GM12878 (cell line): ENCODE results near the gene STX4. TPM values are rescaled to one million over a fixed set of nuclear protein-coding genes. Genes with fewer than 3 reads are reported as not detected.

Experiments
- ATAC-seq: fragments of 200-7000 bp; cut with Tn5 transposase; 3 replicates; pipeline ENCODE4 v1.9.1; 2020; ENCODE audit warnings: mild to moderate bottlenecking, moderate library complexity
- BruUV-seq: library from RNA; stranded (reverse); fragments of 400-500 nt; replicated peaks from 2 replicates; lab custom pipeline; 2021; lab: Mats Ljungman, UMichigan
- CTCF ChIA-PET: fragments of 300-600 bp; sonication (Branson Sonifier 250); formaldehyde crosslinking; extraction: SDS; loops from one replicate; lab custom pipeline; 2021; ENCODE audit warnings: inconsistent platforms; lab: Yijun Ruan, JAX
- POLR2A ChIA-PET: fragments of 350-600 bp; formaldehyde crosslinking; extraction: SDS; loops from one replicate; lab custom pipeline; 2021; ENCODE audit warnings: inconsistent platforms; lab: Charles Lee
- RAD21 ChIA-PET: fragments of 300-600 bp; sonication (Branson Sonifier 250); formaldehyde crosslinking; loops from one replicate; lab custom pipeline; 2023; ENCODE audit warnings: antibody characterized with exemption; ENCODE audit not compliant: unreplicated experiment; lab: Charles Lee
- SMC1A ChIA-PET: fragments of 300-600 bp; sonication (Branson Sonifier 250); formaldehyde crosslinking; loops from one replicate; lab custom pipeline; 2023; ENCODE audit not compliant: unreplicated experiment, uncharacterized antibody; lab: Charles Lee
- DNase-seq: peaks from one replicate; pipeline ENCODE4 v3.0.0-alpha.2; 2011; ENCODE audit warnings: low read depth, low spot score
- FAIRE-seq: peaks from 3 replicates; lab custom pipeline; 2011; peaks lifted over from hg19 to GRCh38; lab: Jason Lieb, UNC
- H2AFZ ChIP-seq: 2 replicates; pipeline ENCODE4 v1.6.0; 2011; ENCODE audit warnings: low read depth, low read length, control low read depth; ENCODE audit not compliant: control insufficient read depth
- H3K27ac ChIP-seq: 2 replicates; pipeline ENCODE4 v1.5.1; 2011; ENCODE audit warnings: control low read depth; ENCODE audit not compliant: control insufficient read depth, insufficient read depth
- H3K27me3 ChIP-seq, 2 experiments: replicated peaks in 1 of 2; 2 replicates each; pipeline versions ENCODE4 v1.6.0 to v1.6.1; 2011; ENCODE audit warnings: low read length in 1 of 2; ENCODE audit not compliant: control insufficient read depth in 2 of 2, insufficient read depth in 2 of 2
- H3K36me3 ChIP-seq, 2 experiments: 2 replicates each; pipeline ENCODE4 v1.5.1; 2011; ENCODE audit warnings: low read length in 1 of 2; ENCODE audit not compliant: control insufficient read depth in 2 of 2, insufficient read depth in 2 of 2
- H3K4me1 ChIP-seq: 2 replicates; pipeline ENCODE4 v1.6.1; 2011; ENCODE audit warnings: mild to moderate bottlenecking, low read length, moderate library complexity, mixed read lengths; ENCODE audit not compliant: control insufficient read depth, insufficient read depth
- H3K4me2 ChIP-seq: 2 replicates; pipeline ENCODE4 v1.6.0; 2011; ENCODE audit warnings: control low read depth; ENCODE audit not compliant: control insufficient read depth, insufficient read depth
- H3K4me3 ChIP-seq: fragments of 200-600 bp; sonication (generic); 2 replicates; pipeline ENCODE4 v1.5.1; 2016
- H3K79me2 ChIP-seq: 2 replicates; pipeline ENCODE4 v1.6.0; 2011; ENCODE audit warnings: low read length; ENCODE audit not compliant: control insufficient read depth, insufficient read depth
- H3K9ac ChIP-seq: 2 replicates; pipeline ENCODE4 v1.8.0; 2011; ENCODE audit warnings: low read length, control low read depth, mixed read lengths; ENCODE audit not compliant: control insufficient read depth, insufficient read depth
- H3K9me3 ChIP-seq: replicated peaks from 3 replicates; pipeline ENCODE4 v1.5.1; 2011; ENCODE audit warnings: mild to moderate bottlenecking, low read length; ENCODE audit not compliant: control insufficient read depth, insufficient read depth
- H4K20me1 ChIP-seq: 2 replicates; pipeline ENCODE4 v1.6.0; 2011; ENCODE audit not compliant: control insufficient read depth, insufficient read depth
- CHD1 ChIP-seq: IDR thresholded peaks from 2 replicates; pipeline ENCODE4 v1.6.1; 2012; ENCODE audit warnings: low read depth, low read length, improper control_type of control experiment
- EGR1 ChIP-seq, 2 experiments: IDR thresholded peaks; 1 replicate in 1 of 2; 2 replicates in 1 of 2; pipeline ENCODE4 v1.6.1; 2011 to 2012; ENCODE audit warnings: low read depth in 2 of 2, low read length in 2 of 2, borderline replicate concordance in 1 of 2, mild to moderate bottlenecking in 1 of 2, moderate library complexity in 1 of 2
- ETV6 ChIP-seq, 2 experiments: fragments of 450-650 bp in 1 of 2; IDR thresholded peaks in 1 of 2; conservative IDR thresholded peaks in 1 of 2; 2 replicates each; pipeline ENCODE4 v1.6.1; 2014; ENCODE audit warnings: antibody characterized with exemption in 1 of 2, borderline replicate concordance in 1 of 2, low read depth in 1 of 2, mild to moderate bottlenecking in 1 of 2, moderate library complexity in 1 of 2
- HDGF ChIP-seq: fragments of 450-650 bp; IDR thresholded peaks from 2 replicates; pipeline ENCODE4 v1.6.1; 2016; ENCODE audit warnings: antibody characterized with exemption
- JUNB ChIP-seq: IDR thresholded peaks from 2 replicates; pipeline ENCODE4 v1.6.1; 2016; ENCODE audit warnings: antibody characterized with exemption, mild to moderate bottlenecking
- KAT2A ChIP-seq: conservative IDR thresholded peaks from 2 replicates; pipeline ENCODE4 v1.6.1; 2011; ENCODE audit warnings: low read depth, low read length; ENCODE audit not compliant: control insufficient read depth
- MEF2A ChIP-seq: IDR thresholded peaks from 2 replicates; pipeline ENCODE4 v1.6.1; 2011; ENCODE audit warnings: low read depth, mild to moderate bottlenecking, low read length, moderate library complexity; ENCODE audit not compliant: insufficient read depth
- NR2C1 ChIP-seq: fragments of 450-650 bp; IDR thresholded peaks from 2 replicates; pipeline ENCODE4 v1.6.1; 2017; ENCODE audit warnings: antibody characterized with exemption, mild to moderate bottlenecking, moderate library complexity
- SUZ12 ChIP-seq: fragments of 200-600 bp; sonication (generic); IDR thresholded peaks from one replicate; pipeline ENCODE4 v1.6.1; 2018; ENCODE audit warnings: antibody characterized with exemption, mild to moderate bottlenecking; ENCODE audit not compliant: unreplicated experiment
- TCF12 ChIP-seq: IDR thresholded peaks from 2 replicates; pipeline ENCODE4 v1.6.1; 2011; ENCODE audit warnings: low read depth, mild to moderate bottlenecking, low read length
- WGBS: methylation state at CpG from one replicate; pipeline ENCODE4 v1.1.6; 2016; ENCODE audit warnings: low lambda C conversion rate; ENCODE audit not compliant: insufficient replicate concordance, insufficient coverage; ENCODE audit errors: missing lambda C conversion rate; 5-methylcytosine and 5-hydroxymethylcytosine counted together
- in situ Hi-C: fragments of 300-500 bp; cut with MboI; formaldehyde crosslinking; loops from 9 replicates; pipeline ENCODE4 v1.14.3; 2018; ENCODE audit warnings: mixed read lengths
- intact Hi-C: fragments of 100-400 bp; cut with micrococcal nuclease; formaldehyde crosslinking; loops from one replicate; pipeline ENCODE4 v1.14.2; 2022; ENCODE audit not compliant: unreplicated experiment
- polyA plus RNA-seq, 11 experiments: library from polyadenylated mRNA; depleted of rRNA in 4 of 11; unstranded in 6 of 11; stranded (reverse) in 5 of 11; fragments of >200 nt; fragmentation: Nextera tagmentation in 4 of 11; fragmentation: Illumina TruSeq in 1 of 11; extraction: Ambion mirVana in 4 of 11; extraction: Trizol in 1 of 11; gene quantifications; 1 replicate in 1 of 11; 2 replicates in 10 of 11; pipeline versions ENCODE4 v1.2.1 to v1.2.3, GENCODE V29; 2011 to 2016; ENCODE audit warnings: inconsistent platforms in 2 of 11, missing spikeins in 2 of 11, low read depth in 1 of 11
- total RNA-seq, 4 experiments: library from RNA; depleted of rRNA in 3 of 4; stranded (reverse); fragments of >200 nt in 3 of 4; fragmentation: Illumina TruSeq in 1 of 4; extraction: Trizol in 1 of 4; gene quantifications; 2 replicates each; pipeline versions ENCODE4 v1.2.1 to v1.2.3, GENCODE V29; 2013 to 2021
- TF ChIP-seq, protein P1 (sequence below): fragments of 450-650 bp; IDR thresholded peaks from 2 replicates; pipeline ENCODE4 v1.6.1; 2014; ENCODE audit warnings: mild to moderate bottlenecking
- TF ChIP-seq, protein P2 (sequence below): fragments of 450-650 bp; formaldehyde crosslinking; IDR thresholded peaks from 2 replicates; pipeline ENCODE4 v1.4.0; 2022; ENCODE audit warnings: mild to moderate bottlenecking, moderate library complexity
- TF ChIP-seq, protein P3 (sequence below): fragments of 450-650 bp; IDR thresholded peaks from 2 replicates; pipeline ENCODE4 v1.6.1; 2017; ENCODE audit warnings: antibody characterized with exemption, mild to moderate bottlenecking, moderate library complexity
- TF ChIP-seq, protein P4 (sequence below): fragments of 450-650 bp; IDR thresholded peaks from 2 replicates; pipeline ENCODE4 v1.6.1; 2017; ENCODE audit warnings: borderline replicate concordance

STX4 gene
- total and polyA plus RNA-seq, 10 of the 15 experiments (the other 5 are each of a cell fraction or from before 2014, with no cell fraction given), result 3.3 to 37.6 (median 22.6) TPM

DNA sequence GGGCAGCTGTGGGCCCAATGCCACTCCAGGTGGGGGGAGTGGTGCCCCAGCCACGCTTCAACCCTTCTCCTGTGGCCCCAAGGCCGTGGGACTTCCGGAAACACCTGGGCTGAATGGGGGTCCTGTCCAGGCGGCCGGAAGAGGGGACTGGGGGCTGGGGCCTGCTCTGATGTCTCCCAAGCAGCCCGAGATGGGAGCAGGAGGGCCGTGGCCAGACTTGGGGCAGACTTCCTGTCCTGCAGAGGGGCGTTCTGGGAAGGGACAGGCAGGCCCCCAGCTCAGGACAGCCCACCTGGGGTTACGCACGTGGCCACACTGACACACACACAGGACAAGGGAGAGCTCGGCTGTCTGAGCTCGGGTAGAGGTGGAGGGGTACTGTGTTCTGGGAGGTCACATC lies 43.3 kb upstream of the STX4 start:
- BruUV-seq, result no TSS peak
- H3K4me2 ChIP-seq, result no peak overlapping the region
- TF ChIP-seq CHD1, result no peak
- TF ChIP-seq, protein P1, sequence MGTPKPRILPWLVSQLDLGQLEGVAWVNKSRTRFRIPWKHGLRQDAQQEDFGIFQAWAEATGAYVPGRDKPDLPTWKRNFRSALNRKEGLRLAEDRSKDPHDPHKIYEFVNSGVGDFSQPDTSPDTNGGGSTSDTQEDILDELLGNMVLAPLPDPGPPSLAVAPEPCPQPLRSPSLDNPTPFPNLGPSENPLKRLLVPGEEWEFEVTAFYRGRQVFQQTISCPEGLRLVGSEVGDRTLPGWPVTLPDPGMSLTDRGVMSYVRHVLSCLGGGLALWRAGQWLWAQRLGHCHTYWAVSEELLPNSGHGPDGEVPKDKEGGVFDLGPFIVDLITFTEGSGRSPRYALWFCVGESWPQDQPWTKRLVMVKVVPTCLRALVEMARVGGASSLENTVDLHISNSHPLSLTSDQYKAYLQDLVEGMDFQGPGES, result no peak
- no peak for TF ChIP-seq KAT2A
- TF ChIP-seq NR2C1, result no peak
- TF ChIP-seq MEF2A, result no peak
- TF ChIP-seq ETV6 (conservative IDR thresholded peaks at IDR 0.05 in 1 of 2, IDR thresholded peaks at IDR 0.05 in 1 of 2; ENCODE audit: borderline replicate concordance in 1 of 2, low read depth in 1 of 2), result no peak
- no peak for TF ChIP-seq HDGF
- TF ChIP-seq, protein P2, sequence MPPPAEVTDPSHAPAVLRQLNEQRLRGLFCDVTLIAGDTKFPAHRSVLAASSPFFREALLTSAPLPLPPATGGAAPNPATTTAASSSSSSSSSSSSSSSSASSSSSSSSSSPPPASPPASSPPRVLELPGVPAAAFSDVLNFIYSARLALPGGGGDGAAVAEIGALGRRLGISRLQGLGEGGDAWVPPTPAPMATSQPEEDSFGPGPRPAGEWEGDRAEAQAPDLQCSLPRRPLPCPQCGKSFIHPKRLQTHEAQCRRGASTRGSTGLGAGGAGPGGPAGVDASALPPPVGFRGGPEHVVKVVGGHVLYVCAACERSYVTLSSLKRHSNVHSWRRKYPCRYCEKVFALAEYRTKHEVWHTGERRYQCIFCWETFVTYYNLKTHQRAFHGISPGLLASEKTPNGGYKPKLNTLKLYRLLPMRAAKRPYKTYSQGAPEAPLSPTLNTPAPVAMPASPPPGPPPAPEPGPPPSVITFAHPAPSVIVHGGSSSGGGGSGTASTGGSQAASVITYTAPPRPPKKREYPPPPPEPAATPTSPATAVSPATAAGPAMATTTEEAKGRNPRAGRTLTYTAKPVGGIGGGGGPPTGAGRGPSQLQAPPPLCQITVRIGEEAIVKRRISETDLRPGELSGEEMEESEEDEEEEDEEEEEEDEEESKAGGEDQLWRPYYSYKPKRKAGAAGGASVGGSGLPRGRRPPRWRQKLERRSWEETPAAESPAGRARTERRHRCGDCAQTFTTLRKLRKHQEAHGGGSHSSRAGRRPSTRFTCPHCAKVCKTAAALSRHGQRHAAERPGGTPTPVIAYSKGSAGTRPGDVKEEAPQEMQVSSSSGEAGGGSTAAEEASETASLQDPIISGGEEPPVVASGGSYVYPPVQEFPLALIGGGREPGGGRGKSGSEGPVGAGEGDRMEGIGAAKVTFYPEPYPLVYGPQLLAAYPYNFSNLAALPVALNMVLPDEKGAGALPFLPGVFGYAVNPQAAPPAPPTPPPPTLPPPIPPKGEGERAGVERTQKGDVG (CRISPR knock-in tag), result no peak
- TF ChIP-seq JUNB, result no peak
- TF ChIP-seq, protein P3, sequence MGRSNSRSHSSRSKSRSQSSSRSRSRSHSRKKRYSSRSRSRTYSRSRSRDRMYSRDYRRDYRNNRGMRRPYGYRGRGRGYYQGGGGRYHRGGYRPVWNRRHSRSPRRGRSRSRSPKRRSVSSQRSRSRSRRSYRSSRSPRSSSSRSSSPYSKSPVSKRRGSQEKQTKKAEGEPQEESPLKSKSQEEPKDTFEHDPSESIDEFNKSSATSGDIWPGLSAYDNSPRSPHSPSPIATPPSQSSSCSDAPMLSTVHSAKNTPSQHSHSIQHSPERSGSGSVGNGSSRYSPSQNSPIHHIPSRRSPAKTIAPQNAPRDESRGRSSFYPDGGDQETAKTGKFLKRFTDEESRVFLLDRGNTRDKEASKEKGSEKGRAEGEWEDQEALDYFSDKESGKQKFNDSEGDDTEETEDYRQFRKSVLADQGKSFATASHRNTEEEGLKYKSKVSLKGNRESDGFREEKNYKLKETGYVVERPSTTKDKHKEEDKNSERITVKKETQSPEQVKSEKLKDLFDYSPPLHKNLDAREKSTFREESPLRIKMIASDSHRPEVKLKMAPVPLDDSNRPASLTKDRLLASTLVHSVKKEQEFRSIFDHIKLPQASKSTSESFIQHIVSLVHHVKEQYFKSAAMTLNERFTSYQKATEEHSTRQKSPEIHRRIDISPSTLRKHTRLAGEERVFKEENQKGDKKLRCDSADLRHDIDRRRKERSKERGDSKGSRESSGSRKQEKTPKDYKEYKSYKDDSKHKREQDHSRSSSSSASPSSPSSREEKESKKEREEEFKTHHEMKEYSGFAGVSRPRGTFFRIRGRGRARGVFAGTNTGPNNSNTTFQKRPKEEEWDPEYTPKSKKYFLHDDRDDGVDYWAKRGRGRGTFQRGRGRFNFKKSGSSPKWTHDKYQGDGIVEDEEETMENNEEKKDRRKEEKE, result no peak
- TF ChIP-seq SUZ12, result no peak
- no peak for TF ChIP-seq EGR1 (IDR thresholded peaks at IDR 0.05; ENCODE audit: borderline replicate concordance in 1 of 2, low read depth in 2 of 2, low read length in 2 of 2)
- TF ChIP-seq, protein P4, sequence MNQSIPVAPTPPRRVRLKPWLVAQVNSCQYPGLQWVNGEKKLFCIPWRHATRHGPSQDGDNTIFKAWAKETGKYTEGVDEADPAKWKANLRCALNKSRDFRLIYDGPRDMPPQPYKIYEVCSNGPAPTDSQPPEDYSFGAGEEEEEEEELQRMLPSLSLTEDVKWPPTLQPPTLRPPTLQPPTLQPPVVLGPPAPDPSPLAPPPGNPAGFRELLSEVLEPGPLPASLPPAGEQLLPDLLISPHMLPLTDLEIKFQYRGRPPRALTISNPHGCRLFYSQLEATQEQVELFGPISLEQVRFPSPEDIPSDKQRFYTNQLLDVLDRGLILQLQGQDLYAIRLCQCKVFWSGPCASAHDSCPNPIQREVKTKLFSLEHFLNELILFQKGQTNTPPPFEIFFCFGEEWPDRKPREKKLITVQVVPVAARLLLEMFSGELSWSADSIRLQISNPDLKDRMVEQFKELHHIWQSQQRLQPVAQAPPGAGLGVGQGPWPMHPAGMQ, result no peak
- no peak for TF ChIP-seq TCF12
- TF ChIP-seq, all 136 proteins: peak for 0
- in situ Hi-C loops (loop anchor here (5.0 to 25.0 kb wide), 2 partner anchors 447 to 877 kb away; partner anchors contain the start of genes COX6A2 and ZNF843), intact Hi-C loops (loop anchor here (10.0 kb wide), 1 partner anchor 85 kb away; the partner anchor contains the start of genes ZNF646 and ZNF668)
- ChIA-PET RAD21 (no interaction called here), SMC1A (no interaction called here), CTCF (no interaction called here), POLR2A (no interaction called here)
- no peaks in the 10 kb centered on the region for H3K27me3 ChIP-seq
- H4K20me1 ChIP-seq, result no peaks in the 10 kb centered on the region
- H3K4me1 ChIP-seq, result peaks cover 10% of the 10 kb centered on the region
- H3K4me3 ChIP-seq, result no peak overlapping the region
- H3K9me3 ChIP-seq, result no peaks in the 10 kb centered on the region
- no peak for FAIRE-seq
- H3K27ac ChIP-seq, result no peak overlapping the region
- 54% methylated on average over 12 of the region's 12 CpGs for WGBS
- H3K9ac ChIP-seq, result no peak overlapping the region
- peaks cover 3 to 6% of the 10 kb centered on the region in 2 experiments; a peak in 3 of 4 replicates for H3K36me3 ChIP-seq
- no peak for DNase-seq
- ATAC-seq, result no peak
- no peaks in the 10 kb centered on the region for H3K79me2 ChIP-seq
- no peak overlapping the region for H2AFZ ChIP-seq
